T-cell (primary cell): ENCODE results near the gene CTAGE4. TPM values are rescaled to one million over a fixed set of nuclear protein-coding genes. Genes with fewer than 3 reads are reported as not detected.
"Not testable (repeated sequence)": the region's sequence is repeated elsewhere in the genome, so short reads cannot be mapped to it uniquely, and the experiment has no call there.

Experiments used
- ATAC-seq, 4 experiments: fragments of 200-7000 bp in 3 of 4; fragments of 150-1000 bp in 1 of 4; cut with Tn5 transposase; replicated peaks in 1 of 4; 1 replicate in 3 of 4; 2 replicates in 1 of 4; pipeline ENCODE4 v1.10.0; 2021; ENCODE audit warnings: moderate library complexity in 3 of 4, mild to moderate bottlenecking in 2 of 4, moderate number of reproducible peaks in 1 of 4
- CTCF ChIA-PET, 2 donors: fragments of 300-600 bp; sonication (Branson Sonifier 250); formaldehyde crosslinking; loops; one replicate each; lab custom pipeline; 2022; ENCODE audit warnings: antibody characterized with exemption in 2 of 2; lab: Charles Lee
- POLR2A ChIA-PET, 2 donors: fragments of 300-600 bp; sonication (Branson Sonifier 250); formaldehyde crosslinking; loops; one replicate each; lab custom pipeline; 2022; ENCODE audit warnings: antibody characterized with exemption in 2 of 2; lab: Charles Lee
- DNase-seq, 35 experiments: peaks; one replicate each; pipeline versions ENCODE4 v3.0.0 to v3.0.0-alpha.2; 2013 to 2023
- H3K27ac ChIP-seq: one replicate; pipeline ENCODE4 v1.5.1; 2013; ENCODE audit warnings: low read length
- H3K27me3 ChIP-seq, 2 experiments: replicated peaks in 1 of 2; 1 replicate in 1 of 2; 2 replicates in 1 of 2; pipeline versions ENCODE4 v1.6.1 to v1.7.0; 2013; ENCODE audit warnings: low read length in 1 of 2, mixed read lengths in 1 of 2; ENCODE audit not compliant: control insufficient read depth in 2 of 2, insufficient read depth in 2 of 2; ENCODE audit errors: extremely low read depth in 1 of 2
- H3K36me3 ChIP-seq, 2 donors: 1 replicate in 1 of 2; 2 replicates in 1 of 2; pipeline versions ENCODE4 v1.6.1 to v1.7.0; 2013; ENCODE audit warnings: low read length in 1 of 2; ENCODE audit not compliant: control insufficient read depth in 2 of 2, insufficient read depth in 1 of 2; ENCODE audit errors: extremely low read depth in 1 of 2
- H3K4me1 ChIP-seq, 2 experiments: 1 replicate in 1 of 2; 2 replicates in 1 of 2; pipeline versions ENCODE4 v1.6.1 to v1.7.0; 2013; ENCODE audit warnings: low read length in 2 of 2, mixed read lengths in 1 of 2; ENCODE audit not compliant: insufficient read depth in 2 of 2, control insufficient read depth in 1 of 2; ENCODE audit errors: extremely low read depth in 1 of 2
- H3K4me3 ChIP-seq, 2 donors: 1 replicate in 1 of 2; 2 replicates in 1 of 2; pipeline versions ENCODE4 v1.5.1 to v1.7.0; 2013; ENCODE audit warnings: mild to moderate bottlenecking in 2 of 2, low read length in 1 of 2, moderate library complexity in 1 of 2; ENCODE audit not compliant: control insufficient read depth in 1 of 2; ENCODE audit errors: extremely low read depth in 1 of 2
- H3K9me3 ChIP-seq: 2 replicates; pipeline ENCODE4 v1.7.0; 2013
- H3K27ac Mint-ChIP-seq, 2 donors: one replicate each; pipeline ENCODE4 v1.8.0; 2020 to 2021; ENCODE audit warnings: mild to moderate bottlenecking in 2 of 2, mixed read lengths in 2 of 2
- H3K27me3 Mint-ChIP-seq, 2 donors: one replicate each; pipeline ENCODE4 v1.8.0; 2021 to 2022; ENCODE audit warnings: mixed read lengths in 2 of 2
- H3K36me3 Mint-ChIP-seq: one replicate; pipeline ENCODE4 v1.8.0; 2021; ENCODE audit warnings: mixed read lengths
- H3K4me1 Mint-ChIP-seq, 3 donors: one replicate each; pipeline ENCODE4 v1.8.0; 2020 to 2022; ENCODE audit warnings: mixed read lengths in 3 of 3, mild to moderate bottlenecking in 1 of 3
- H3K4me3 Mint-ChIP-seq, 3 donors: one replicate each; pipeline ENCODE4 v1.8.0; 2020 to 2022; ENCODE audit warnings: mild to moderate bottlenecking in 3 of 3, mixed read lengths in 3 of 3, moderate library complexity in 3 of 3
- H3K9me3 Mint-ChIP-seq, 3 donors: one replicate each; pipeline ENCODE4 v1.8.0; 2020 to 2022; ENCODE audit warnings: mixed read lengths in 3 of 3
- WGBS: methylation state at CpG from one replicate; pipeline ENCODE4 v1.1.5; 2013; ENCODE audit warnings: missing lambda C conversion rate; ENCODE audit not compliant: insufficient coverage; 5-methylcytosine and 5-hydroxymethylcytosine counted together
- total RNA-seq, 35 experiments: library from RNA in 6 of 35; stranded (reverse) in 6 of 35; fragments of 120-200 nt in 1 of 35; gene quantifications; one replicate each; pipeline versions ENCODE4 v1.2.1 to v1.2.4 and lab custom pipeline; 2013 to 2026

Gene CTAGE4
- total RNA-seq, 5 donors from 2014 or later (not counting 1 experiment from before 2014, with no cell fraction given), result 0.41 to 2.2 (median 1.0) TPM

DNA sequence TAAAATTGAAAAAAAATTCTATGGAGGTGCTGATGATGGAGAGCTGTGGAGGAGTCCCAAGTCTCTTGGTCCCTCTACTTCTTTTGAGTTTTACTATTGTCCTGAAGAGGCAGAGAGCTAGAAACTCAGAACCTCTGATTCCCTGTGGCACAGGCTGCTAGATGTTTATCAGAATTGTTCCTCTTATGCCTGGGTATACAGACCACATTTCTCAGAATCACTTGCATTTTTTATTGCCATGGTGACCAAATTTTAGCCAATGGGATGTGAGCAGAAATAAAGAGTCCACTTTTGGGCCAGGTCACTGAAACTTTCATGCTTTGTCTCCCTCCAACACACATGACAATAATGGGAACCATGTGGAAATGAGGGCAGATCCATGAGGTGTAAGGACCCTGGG is 40.4 kb downstream of the CTAGE4 start:
- H3K4me3 ChIP-seq, H3K4me3 Mint-ChIP-seq, H3K27me3 Mint-ChIP-seq, DNase-seq, H3K4me1 ChIP-seq, H3K27ac ChIP-seq, H3K36me3 ChIP-seq, CTCF ChIA-PET, POLR2A ChIA-PET, H3K36me3 Mint-ChIP-seq, ATAC-seq, H3K27ac Mint-ChIP-seq, H3K4me1 Mint-ChIP-seq, H3K27me3 ChIP-seq, H3K9me3 Mint-ChIP-seq, H3K9me3 ChIP-seq: not testable (repeated sequence)

DNA sequence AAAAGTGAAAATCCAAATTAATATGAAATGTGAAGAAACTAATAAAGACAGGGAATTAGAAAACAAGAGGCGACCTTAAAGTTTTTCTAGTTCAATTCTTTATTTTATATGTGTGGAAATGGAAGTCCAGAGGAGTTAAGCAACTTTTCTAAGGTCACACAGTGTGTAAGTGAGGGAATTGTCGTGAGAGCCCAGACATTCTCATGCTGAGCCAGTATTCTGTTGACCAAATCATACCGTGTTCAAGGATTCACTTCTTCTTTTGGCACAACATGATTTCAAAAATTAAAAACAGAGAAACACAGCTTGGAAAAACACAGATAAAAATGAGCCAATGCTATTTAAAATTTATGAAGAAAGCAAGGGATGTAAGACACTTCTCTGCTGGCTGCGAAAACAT is 43.6 kb downstream of the CTAGE4 start:
- H3K27me3 ChIP-seq, CTCF ChIA-PET, H3K4me1 Mint-ChIP-seq, POLR2A ChIA-PET, H3K27me3 Mint-ChIP-seq, H3K4me3 Mint-ChIP-seq, H3K9me3 ChIP-seq, H3K4me1 ChIP-seq, H3K36me3 Mint-ChIP-seq, H3K36me3 ChIP-seq, DNase-seq, ATAC-seq, H3K4me3 ChIP-seq, H3K27ac ChIP-seq, H3K27ac Mint-ChIP-seq, H3K9me3 Mint-ChIP-seq: not testable (repeated sequence)
- no CpG with 5 or more reads among the region's 4 CpGs for WGBS

DNA sequence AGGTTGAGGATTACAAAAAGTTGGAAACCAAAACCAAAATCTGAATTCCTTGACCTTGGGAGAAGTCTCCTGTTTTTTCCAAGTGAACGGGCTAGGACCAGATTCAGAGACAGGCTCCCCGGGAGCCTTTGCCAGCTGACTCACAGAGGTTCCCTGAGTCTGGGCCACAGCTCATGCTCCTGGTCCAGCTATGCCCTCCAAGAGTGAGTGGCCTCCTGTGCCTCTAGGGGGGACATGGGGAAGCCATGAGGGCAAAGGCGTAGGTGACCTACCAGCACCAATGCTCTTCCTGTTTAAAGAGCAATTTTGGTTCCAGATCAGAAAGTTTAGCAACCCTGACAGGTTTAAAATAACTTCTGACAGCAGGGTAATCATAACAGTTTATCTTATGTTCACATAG is 45.5 kb downstream of the CTAGE4 start:
- H3K27ac Mint-ChIP-seq, H3K36me3 ChIP-seq, DNase-seq, H3K4me3 ChIP-seq, ATAC-seq, H3K4me1 Mint-ChIP-seq, H3K27ac ChIP-seq, CTCF ChIA-PET, H3K4me3 Mint-ChIP-seq, H3K9me3 ChIP-seq, H3K9me3 Mint-ChIP-seq, H3K27me3 ChIP-seq, H3K36me3 Mint-ChIP-seq, POLR2A ChIA-PET, H3K4me1 ChIP-seq, H3K27me3 Mint-ChIP-seq: not testable (repeated sequence)
- no CpG with 5 or more reads among the region's 3 CpGs for WGBS

DNA sequence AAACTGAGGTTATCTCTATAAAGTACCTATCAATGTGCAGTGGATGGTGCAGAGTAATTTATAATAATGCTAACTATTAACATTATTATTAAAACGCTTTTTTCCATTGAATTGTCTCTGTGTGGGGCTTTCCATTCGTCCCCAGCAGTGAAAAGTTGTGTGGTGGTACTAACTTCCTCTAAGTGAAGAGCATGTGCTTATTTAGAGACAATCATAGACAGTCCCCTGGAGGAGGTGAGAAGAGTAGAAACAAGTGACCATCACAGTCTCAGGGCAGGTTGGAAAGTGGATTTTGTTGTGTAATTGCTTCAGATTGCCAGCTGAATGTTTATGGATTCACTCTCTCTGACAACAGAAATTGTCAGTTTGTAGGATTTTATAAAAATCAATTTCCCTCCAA is 47.8 kb downstream of the CTAGE4 start:
- H3K4me1 Mint-ChIP-seq, H3K36me3 Mint-ChIP-seq, H3K9me3 ChIP-seq, H3K27ac ChIP-seq, H3K27me3 ChIP-seq, H3K36me3 ChIP-seq, CTCF ChIA-PET, H3K4me3 Mint-ChIP-seq, ATAC-seq, H3K4me1 ChIP-seq, POLR2A ChIA-PET, DNase-seq, H3K27me3 Mint-ChIP-seq, H3K4me3 ChIP-seq, H3K9me3 Mint-ChIP-seq, H3K27ac Mint-ChIP-seq: not testable (repeated sequence)
- WGBS, result no CpG with 5 or more reads among the region's 2 CpGs

DNA sequence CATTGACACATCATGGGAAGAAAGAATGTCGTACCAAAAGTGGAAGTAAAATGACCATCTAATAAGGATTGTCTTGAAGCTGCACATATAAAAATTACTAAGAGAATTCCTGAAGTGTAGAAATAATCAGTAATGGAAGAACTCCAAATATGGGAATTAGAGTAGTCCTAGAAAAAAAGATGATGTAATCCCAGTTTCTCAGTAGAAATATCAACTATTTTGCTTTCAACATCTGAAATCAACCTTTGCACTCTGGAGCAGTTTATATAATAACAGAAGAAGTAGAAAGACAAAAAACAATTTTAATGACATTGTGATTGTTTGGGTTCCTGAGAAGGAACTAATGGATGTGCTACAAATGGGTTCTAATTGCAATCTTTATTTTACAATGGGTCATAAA is 49.8 kb downstream of the CTAGE4 start:
- H3K27ac ChIP-seq, H3K4me3 Mint-ChIP-seq, CTCF ChIA-PET, H3K36me3 Mint-ChIP-seq, ATAC-seq, H3K4me1 Mint-ChIP-seq, DNase-seq, H3K4me1 ChIP-seq, H3K36me3 ChIP-seq, H3K9me3 Mint-ChIP-seq, H3K4me3 ChIP-seq, POLR2A ChIA-PET, H3K9me3 ChIP-seq, H3K27ac Mint-ChIP-seq, H3K27me3 ChIP-seq, H3K27me3 Mint-ChIP-seq: not testable (repeated sequence)
- no CpG with 5 or more reads among the region's 1 CpG for WGBS

Other genes with a start within 250 kb of the CTAGE4 start
- not detected for gene OR2F2, start 248.2 kb upstream of the CTAGE4 start, total RNA-seq
- not detected for gene OR2F1, start 228.6 kb upstream of the CTAGE4 start, total RNA-seq
- not detected for gene OR6B1, start 183.1 kb upstream of the CTAGE4 start, total RNA-seq
- not detected for gene OR2A5, start 134.5 kb upstream of the CTAGE4 start, total RNA-seq
- gene OR2A25, start 113.7 kb upstream of the CTAGE4 start, total RNA-seq, result not detected
- not detected for gene OR2A12, start 97.2 kb upstream of the CTAGE4 start, total RNA-seq
- not detected for gene OR2A2, start 73.9 kb upstream of the CTAGE4 start, total RNA-seq
- gene OR2A14, start 60.3 kb upstream of the CTAGE4 start, total RNA-seq, result not detected
- 1 to 10 TPM in 4 of 5 donors, under 1 TPM in 1; 0.98 to 2.5 (median 1.7) TPM for gene ARHGEF35, start 12.4 kb downstream of the CTAGE4 start, total RNA-seq
- under 1 TPM in 2 of 5 donors, not detected in 3; 0.09 to 0.13 TPM for gene OR2A42, start 56.1 kb downstream of the CTAGE4 start, total RNA-seq
- gene OR2A7, start 81.3 kb downstream of the CTAGE4 start, total RNA-seq, result 1 to 10 TPM; 1.5 to 5.6 (median 2.5) TPM
- gene CTAGE8, start 85.8 kb downstream of the CTAGE4 start, total RNA-seq, result 1 to 10 TPM in 1 of 5 donors, under 1 TPM in 1, not detected in 3; 0.66 to 1.2 TPM
- gene OR2A1, start 129.0 kb downstream of the CTAGE4 start, total RNA-seq, result not detected
- 1 to 10 TPM; 4.9 to 8.4 (median 5.9) TPM for gene ARHGEF5, start 171.9 kb downstream of the CTAGE4 start, total RNA-seq
- gene NOBOX, start 220.2 kb downstream of the CTAGE4 start, total RNA-seq, result not detected